GM12892 (cell line): ENCODE data around the gene MS4A4E.
"Not testable (repeated sequence)": the region's sequence is repeated elsewhere in the genome, so short reads cannot be mapped to it uniquely, and the experiment has no call there.

ENCODE experiments used
- POLR2A ChIP-seq: IDR thresholded peaks from 2 replicates; pipeline ENCODE4 v1.6.1; 2011; ENCODE audit warnings: low read depth, low read length, control low read depth
- POLR2AphosphoS5 ChIP-seq: IDR thresholded peaks from 2 replicates; pipeline ENCODE4 v1.6.1; 2011; ENCODE audit warnings: low read depth, low read length, control low read depth
- TAF1 ChIP-seq: IDR thresholded peaks from 2 replicates; pipeline ENCODE4 v1.6.1; 2011; ENCODE audit warnings: low read depth, mild to moderate bottlenecking, control low read depth, low read length, borderline replicate concordance

GRCh38 chr11:60201334-60201733 is 41.6 kb downstream of the MS4A4E start:
- TF ChIP-seq POLR2AphosphoS5, POLR2A, TAF1: not testable (repeated sequence)
